Measurements from ENCODE around the gene TBL3.
"Not testable (repeated sequence)": the region's sequence is repeated elsewhere in the genome, so short reads cannot be mapped to it uniquely, and the experiment has no call there.

TBL3 gene

DNA sequence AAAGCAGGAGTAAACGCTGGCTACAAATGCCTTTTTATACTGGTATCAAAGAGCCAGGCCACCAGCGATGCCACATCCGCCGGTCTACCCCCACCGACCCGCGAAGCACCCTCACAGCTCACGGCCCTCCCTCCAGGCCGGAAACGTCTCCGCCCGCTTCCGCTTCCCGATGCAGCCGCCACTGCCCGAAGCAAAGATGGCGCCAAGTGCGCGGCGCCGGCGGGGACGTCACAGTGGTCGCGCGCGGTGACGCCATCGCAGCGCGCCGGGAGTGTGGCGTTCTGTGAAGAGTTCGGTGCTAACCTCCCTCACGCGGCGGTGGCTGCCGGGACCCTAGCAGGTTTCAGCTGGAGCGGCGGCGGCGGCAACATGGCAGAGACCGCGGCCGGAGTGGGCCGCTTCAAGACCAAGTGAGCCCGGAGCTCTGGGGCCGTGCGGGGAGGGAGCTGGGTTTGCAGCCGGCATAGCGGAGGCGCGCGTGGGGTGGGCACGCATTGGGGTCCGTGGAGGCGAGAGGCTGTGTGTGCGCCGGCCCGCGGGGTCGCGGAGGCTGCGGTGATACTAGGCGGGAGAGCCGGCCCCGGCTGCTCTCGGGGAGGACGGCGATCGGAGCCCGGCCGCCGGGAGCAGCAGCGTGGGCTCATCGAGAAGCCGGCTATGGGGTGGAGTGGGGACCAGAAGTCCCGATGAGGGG lies at the start of gene TBL3:
TSS of gene TBL3 (plus strand) at position 258 of the 694 bp plus-strand sequence. CDS start at position 370, 112 bp downstream.
- DNase-seq (ENCODE audit: low read depth), result peak; percentile 73

DNA sequence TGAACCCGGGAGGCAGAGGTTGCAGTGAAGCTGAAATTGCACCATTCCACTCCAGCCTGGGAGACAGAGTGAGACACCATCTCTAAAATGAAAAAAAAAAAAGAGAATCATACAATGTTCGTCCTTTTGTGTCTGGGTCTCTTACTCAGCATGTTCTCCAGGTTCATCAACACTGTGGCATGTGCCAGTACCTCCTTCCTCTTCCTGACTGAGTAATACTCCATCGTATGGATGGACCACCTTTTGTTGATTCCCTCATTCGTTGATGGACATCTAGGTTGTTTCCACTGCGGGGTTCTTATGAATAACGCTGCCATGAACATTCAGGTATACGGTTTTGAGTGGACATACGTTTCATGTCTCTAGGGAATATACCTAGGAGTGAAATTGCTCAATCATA lies 49.5 kb upstream of the TBL3 start:
- DNase-seq (ENCODE audit: low read depth), result no peak

DNA sequence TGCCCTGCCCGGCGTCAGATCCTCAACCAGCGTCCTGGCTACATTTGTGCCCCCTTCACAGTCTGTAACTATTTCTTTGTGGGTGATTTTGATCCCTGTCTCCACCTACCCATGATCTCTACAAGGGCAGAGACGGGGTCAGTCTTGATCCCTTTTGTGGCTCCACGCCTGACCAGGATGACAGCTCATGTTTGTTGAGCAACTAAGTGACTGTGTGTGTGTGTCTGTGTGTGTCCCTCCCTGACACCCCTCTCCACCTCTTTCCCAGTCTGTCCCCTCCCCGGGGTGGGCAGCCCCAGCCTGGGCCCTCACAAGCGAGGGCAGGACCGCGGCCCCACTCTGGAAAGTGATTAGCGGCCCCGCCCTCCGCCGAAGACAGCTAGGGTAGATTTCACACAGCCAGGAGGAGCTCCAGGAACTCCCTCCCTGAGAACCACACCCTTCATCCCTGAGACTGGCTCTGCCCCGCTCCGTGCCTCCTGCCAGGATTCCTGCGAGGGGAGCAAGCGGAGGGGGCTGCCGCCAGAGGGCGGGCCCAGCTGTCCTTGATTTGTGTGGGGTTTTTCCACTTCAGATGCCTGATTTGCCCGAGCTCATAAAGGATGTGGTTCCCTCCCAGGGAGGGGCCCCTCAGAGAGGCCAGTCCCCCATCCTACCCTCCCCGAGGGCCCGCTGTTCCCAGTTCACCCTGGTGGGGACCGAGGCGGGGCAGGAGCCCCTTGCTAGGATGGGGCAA lies 48.4 kb upstream of the TBL3 start:
- no peak for DNase-seq (ENCODE audit: low read depth)

DNA sequence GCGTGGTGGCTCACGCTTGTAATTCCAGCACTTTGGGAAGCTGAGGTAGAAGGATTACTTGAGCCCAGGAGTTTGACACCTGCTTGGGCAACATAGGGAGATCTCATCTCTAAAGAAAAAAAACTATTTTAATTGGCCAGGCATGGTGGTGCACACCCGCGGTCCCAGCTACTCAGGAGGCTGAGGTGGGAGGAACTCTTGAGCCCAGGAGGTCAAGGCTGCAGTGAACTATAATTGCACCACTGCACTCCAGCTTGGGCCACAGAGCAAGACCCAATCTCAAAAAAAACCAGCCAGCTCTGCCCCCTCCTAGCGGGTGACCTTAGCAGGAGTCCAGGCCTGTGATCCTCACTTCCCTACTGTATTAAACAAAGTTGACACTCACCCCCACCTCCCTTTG lies 47.8 kb upstream of the TBL3 start:
- DNase-seq (ENCODE audit: low read depth), result no peak

DNA sequence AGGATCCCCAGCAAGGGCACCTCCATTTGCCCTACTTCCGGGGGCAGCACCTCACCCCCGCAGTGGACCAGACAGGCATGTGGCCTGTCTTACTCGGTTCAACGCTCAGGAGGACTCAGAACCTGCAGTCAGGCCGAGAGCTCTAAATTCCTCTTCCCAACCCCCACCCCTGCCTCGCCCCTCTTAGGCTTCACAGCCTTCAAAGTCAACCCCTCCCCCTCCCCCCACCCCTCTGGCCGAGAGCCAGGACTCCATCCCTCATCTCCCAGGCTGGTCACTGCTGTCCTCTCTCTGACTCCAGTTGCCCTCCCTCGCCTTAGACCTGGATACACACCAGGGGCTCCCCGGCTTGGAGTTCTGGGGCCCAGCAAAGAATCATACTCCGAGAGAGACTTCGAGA lies 45.6 kb upstream of the TBL3 start:
- no peak for DNase-seq (ENCODE audit: low read depth)

DNA sequence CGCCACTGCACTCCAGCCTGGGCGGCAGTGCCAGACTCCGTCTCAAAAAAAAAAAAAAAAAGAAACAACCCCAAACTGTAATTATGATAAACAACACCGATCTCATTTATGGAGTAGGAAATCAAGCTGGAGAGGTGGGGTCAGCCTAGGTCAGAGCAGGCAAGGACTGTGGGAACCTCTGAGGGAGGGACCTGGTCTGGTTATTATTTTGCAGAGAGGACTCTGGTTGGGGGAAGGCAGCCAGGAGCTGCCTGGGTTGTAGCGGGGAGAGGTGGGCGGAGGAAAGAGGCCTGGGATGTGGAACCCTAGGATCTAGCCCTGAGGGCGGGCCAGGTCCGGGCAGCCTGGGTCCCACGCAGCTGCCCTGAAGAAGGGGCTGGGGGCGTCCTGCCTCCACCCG lies 42.7 kb upstream of the TBL3 start:
- DNase-seq (ENCODE audit: low read depth), result no peak

DNA sequence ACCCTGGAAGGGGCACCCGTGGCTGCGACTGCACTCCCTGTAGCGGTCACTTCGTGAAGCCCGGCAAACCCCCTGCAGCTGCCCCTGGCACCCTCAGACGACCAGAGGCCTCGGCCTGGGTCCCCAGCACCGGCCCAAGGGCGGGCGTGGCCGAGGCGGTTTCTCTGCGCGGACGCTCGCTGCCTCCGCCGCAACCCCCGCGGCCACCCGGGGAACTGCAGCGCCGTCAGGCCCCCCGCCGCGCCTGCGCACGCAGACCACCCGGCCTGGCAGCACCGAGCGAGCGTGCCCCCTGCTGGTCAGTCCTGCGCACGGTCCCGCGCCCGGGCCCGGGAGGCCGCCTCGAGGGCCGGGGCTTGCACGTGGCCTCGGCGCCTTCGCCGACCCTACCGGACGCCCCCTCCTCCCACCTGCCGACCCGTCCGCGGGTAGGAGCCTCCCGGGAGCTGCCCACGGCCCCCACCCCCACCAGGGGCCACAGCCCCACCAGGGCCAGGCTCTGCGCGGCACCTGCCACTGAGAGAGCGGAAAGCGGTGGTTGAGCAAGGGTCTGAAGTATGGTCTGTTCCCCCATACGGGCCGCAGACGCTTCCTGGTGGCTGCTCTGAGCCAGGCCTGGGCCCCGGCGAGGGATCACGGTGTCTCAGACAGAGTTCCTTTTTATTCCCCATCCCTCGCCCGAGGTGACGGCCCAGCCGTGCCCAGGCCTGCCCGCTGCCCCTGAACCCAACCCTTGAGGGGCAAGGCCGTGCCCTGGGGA lies 42.1 kb upstream of the TBL3 start:
- peak; percentile 29 for DNase-seq (ENCODE audit: low read depth)

DNA sequence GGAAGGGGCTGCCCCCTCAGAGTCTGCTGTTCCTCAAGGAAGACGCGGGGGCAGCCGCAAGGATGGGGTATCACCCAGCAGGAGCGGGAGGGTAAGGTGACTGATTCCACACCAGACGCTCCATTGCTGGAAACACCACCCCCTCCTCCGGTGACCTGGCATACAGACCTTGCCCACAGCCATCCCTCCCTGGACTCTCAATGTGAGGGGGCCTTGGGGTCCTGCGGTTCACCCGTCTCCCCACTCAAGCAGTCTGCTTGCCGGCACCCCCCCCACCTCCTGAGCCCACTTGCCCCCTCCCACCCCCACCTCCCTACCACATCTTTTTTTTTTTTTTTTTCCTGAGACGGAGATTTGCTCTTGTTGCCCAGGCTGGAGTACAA lies 41.5 kb upstream of the TBL3 start:
- DNase-seq (ENCODE audit: low read depth), result no peak

DNA sequence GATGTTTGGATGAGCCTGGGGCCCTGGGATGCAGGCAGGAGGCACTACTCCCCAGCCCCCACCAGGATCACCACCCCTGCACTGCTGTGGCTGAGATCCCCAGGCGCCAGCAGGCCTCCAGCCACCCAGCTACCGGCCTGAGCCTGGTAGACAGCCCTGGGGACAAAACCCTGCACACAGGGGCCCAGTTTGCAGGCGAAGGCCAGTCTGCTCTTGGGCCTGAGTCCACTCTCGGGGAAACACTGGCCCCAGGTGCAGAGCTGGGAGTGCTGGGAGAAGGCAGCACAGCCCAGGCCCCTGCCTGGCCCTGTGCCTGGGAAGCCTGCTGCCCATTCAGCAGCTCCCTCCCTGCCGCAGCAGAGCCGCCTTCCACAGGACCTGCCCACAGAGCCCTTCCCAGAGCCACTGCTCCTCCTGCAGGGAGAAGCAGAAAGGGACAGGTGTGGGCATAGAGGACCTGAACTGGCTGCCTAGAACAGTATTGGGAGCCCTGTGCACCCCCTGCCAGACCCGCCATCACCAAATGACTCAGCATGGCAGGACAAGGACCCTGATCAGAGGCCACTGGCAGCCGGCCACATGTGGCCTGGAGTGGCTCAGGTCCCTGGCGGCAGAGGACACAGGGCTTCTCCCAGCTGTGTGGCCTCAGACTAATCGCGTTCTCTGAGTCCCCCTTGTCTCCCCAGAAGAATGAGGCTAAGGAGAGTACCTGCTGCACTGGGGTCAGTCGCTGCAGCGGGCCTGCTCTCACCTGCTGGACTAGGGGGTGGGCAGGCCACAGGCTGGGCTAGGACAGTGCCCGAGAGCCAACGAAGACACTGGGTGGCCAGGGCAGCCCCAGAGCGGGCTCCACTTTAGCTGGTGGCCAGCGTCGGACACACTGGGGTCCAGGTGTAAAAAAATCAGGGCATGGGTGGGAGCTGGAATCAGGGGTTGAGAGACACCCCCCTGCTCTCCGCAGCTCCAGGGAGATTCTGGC lies 39.5 kb upstream of the TBL3 start:
- no peak for DNase-seq (ENCODE audit: low read depth)

DNA sequence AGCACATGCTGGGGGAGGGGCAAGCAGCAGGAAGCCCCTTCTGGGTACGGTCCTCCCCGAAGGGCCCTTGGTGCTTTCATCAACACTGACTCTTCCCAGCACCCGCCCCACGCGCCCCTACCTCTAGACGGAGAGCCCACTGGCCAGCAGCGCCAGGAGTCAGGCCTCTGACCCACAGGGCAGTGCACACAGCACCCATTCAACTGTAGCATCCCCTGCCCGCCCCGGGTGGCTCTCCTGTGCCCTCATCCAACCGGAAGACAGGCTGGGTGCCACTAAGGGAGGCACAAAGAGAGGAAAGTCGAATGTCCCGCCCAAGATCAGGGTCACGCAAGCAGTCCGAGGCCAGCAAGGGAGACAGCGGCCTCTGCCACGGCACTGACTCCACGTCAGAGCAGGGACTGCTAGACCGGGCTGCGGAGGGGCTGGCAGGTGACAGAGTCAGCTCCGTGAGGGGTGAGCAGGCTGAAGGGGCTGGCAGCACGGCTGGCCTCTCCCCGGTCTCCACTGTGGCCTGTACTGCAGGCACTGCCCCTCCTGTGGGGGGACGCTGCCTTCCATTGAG lies 38.7 kb upstream of the TBL3 start:
- no peak for DNase-seq (ENCODE audit: low read depth)

DNA sequence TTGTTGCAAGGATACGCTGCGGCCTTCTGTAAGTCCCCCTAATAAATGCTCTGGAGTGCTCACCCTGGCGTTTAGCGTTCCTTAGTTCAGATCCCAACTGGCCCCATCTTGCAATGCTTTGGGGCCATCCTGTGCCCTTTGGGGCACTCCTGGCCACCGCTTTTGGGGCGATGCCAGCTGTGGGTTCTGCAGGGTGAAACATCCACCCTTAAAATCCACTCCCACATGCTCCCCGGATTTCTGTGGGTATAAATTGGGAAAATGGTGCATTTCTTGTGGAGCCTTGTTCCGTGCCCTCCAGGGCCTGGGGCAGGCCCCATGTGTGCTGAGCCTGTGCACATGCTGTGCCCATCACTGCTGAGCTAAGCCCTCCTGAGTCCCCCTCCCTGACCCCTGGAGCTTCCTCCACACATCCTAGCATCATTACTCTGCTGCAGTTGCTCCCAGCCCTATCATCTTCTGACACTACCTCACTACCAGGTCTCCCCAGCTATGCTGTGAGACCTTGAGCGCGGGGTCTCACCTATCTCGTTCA lies 34.8 kb upstream of the TBL3 start:
- DNase-seq (ENCODE audit: low read depth), result no peak

DNA sequence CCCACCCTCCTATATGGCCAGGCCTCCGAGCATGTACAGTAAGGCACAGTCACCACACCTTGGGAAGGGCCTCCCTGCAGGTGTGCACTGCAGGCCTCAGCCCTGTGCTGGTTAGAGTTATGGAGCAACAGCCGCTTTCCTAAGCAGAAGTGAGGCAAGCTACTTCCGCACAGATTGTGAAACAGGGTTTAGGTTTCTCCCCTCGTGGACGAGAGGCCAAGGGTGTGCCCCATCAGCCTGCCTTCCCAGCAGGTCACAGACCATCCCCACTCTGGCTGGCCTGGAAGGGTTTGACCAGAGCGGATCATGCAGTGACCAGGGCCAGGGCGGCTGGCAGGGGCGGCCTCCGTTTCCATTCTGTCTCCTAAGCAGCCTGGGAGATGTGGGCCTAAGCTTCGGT lies 33.5 kb upstream of the TBL3 start:
- DNase-seq (ENCODE audit: low read depth), result no peak

DNA sequence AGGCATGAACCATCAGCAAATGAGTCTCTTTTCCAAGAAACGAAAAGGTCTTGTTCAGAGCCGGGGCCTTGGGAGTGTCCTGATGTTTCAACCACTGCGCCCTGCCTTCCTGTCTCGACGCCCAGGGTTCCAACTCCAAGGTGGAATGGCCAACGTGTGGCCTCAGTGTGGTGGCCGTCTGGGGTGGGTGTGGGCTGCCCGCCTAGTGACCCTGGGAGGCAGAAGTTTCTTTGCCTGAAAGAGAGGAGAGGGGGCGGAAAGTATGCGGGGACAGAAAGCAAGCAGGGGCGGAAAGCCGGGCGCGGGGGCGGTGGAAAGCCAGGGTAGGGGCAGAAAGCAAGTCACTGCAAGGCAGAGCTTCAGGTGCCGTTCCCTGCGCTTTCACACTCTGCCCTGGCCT lies 32.9 kb upstream of the TBL3 start:
- no peak for DNase-seq (ENCODE audit: low read depth)

DNA sequence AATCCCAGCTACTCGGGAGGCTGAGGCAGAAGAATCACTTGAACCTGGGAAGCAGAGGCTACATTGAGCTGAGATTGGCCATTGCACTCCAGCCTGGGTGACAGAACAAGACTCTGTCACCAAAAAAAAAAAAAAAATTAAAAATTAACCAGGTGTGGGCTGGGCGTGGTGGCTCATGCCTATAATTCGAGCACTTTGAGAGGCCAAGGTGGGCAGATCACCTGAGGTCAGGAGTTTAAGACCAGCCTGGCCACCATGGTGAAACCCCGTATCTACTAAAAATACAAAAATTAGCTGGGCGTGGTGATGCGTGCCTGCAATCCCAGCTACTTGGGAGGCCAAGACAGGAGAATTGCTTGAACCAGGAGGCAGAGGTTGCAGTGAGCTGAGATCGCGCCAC lies 32.0 kb upstream of the TBL3 start:
- DNase-seq (ENCODE audit: low read depth), result not testable (repeated sequence)

DNA sequence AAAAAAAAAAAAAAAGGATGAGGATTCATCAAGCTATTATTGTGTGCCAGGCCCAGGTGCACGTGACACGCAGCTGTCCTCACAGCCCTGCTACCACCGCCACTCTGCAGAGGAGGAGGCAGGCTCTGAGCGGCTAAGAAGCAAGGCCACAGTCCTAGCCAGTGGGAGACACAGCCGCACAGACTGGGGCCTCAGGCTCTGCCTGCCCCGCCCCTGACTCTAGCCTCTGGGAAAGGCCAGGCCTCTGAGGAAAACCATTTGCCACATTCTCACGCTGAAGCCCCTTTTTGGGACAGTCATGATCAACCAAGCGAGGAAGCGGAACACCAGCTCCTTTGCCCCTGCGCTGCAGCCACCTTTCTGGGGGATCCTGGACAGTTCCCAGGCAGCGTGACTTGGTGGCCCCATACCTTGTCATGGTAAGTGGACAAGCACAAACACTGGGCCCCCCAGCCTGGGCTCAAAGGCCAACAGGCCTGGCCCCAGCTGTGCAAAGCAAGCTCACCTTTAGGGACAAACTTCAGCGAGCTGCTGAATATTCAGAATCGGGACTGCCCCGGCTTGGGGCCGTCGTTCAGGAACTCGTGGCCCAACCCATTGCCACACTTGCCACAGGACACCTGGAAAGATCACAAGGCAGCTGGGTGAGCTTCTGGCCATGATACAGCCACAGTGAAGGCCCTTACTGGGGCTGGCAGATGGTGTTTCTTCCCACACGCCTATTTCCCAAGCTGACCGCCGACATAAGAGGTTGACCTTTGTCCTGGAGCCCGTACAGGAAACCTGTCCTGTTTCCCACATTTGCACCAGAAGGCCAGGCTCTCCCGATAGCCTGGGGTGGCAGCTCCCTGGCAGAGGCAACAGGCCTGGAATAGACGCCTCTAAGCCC lies 31.3 kb upstream of the TBL3 start:
- no peak for DNase-seq (ENCODE audit: low read depth)

DNA sequence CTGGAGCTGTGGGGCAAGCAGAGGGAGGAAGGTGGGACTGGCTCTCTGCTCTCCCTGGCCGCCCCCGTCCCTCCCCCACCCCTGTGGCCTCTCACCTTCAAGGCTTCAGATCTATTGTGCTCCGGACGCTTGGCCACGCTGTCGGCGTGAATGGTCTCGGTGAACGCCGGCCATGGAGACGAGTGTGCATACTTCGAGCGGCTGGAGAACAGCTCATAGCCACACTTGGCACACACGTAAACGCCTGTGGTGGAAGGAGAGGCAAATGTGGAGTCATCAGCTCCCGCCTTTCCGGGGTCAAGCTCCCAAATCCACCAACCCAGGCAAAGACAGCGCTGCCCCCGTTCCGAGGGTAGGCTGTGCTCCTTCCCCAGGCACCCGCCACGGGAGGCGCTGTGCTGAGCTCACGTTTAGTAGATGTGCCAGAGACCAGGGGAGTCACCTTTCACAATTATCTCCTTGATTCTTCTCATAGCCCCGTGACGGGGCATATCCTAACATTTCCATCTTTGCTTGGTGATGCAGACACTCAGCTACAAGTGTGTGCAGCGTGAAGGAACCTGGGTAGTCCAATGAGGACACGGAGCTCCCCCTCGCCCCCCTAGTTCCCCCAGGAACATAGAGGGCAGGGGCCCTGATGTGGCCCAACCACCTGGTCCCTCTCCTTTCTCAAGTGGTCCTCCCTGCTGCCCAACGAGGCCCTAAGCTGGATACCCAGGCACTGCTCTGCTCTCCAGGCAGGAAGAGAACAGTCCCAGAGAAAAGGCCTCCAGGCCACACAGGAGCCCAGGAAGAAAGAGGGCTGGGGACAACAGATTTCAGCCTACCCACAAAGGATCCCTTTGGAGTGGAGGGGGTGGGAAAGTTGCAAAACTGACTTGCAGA lies 30.4 kb upstream of the TBL3 start:
- DNase-seq (ENCODE audit: low read depth), result no peak

DNA sequence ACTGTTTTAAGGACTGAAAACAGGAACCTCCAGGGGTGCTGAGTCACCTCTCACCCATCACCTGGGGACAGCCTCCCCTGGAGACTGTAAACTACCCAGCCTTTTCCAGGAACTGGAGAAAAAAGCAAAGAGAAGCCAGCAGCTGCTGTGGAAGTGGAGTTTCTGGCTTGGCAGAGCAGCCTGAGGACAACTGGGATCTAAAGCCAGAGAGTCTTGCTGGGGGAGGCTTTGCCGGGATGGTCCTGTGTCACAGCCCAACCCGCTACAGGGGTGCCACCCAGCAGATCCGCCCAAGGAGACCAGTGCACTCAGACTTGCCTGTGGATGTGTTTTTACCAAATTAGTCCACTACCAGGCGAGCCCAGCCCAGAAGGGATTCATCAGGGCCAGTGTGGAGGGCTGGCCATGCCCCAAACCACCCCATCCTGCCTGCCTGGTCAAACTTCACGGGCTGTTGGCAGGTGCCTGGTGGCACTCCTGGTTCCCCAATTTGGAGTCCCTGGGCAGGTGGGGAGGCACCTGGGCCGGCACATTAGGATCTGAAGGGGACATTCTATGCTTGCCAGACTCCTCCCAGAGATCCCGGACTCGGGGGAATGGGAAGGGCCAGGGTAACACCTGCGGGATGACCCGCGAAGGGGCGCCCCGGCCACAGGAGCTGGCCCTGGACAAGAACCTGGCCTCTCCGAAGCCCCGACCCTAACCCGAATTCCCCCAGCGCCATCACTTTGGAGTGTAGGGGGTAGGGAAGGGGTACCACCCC lies 29.6 kb upstream of the TBL3 start:
- no peak for DNase-seq (ENCODE audit: low read depth)

Measured in HS-27A (cell line).